HEK293 (cell line): ENCODE measurements around the gene TRNT1.

Source experiments
- CTCF ChIA-PET: fragments of 350-600 bp; formaldehyde crosslinking; extraction: SDS; loops from one replicate; lab custom pipeline; 2021; ENCODE audit warnings: antibody characterized with exemption; lab: Yijun Ruan, JAX
- POLR2A ChIA-PET: fragments of 300-600 bp; formaldehyde crosslinking; extraction: SDS; loops from one replicate; lab custom pipeline; 2020; ENCODE audit warnings: antibody characterized with exemption, inconsistent platforms; lab: Yijun Ruan, JAX
- H3K27ac ChIP-seq: fragments of 200-500 bp; sonication (Bioruptor generic); 2 replicates; pipeline ENCODE4 v1.5.1; 2014; ENCODE audit warnings: low read depth, low read length, control low read depth, inconsistent platforms; ENCODE audit errors: extremely low read depth
- H3K36me3 ChIP-seq, 2 experiments: fragments of 200-500 bp in 1 of 2; sonication (Bioruptor generic) in 1 of 2; 1 replicate in 1 of 2; 2 replicates in 1 of 2; pipeline ENCODE4 v1.5.1; 2014 to 2017; ENCODE audit warnings: inconsistent platforms in 2 of 2, low read length in 2 of 2; ENCODE audit not compliant: control insufficient read depth in 2 of 2, insufficient read depth in 1 of 2
- H3K4me1 ChIP-seq: fragments of 200-500 bp; sonication (Bioruptor generic); 2 replicates; pipeline ENCODE4 v1.5.1; 2014; ENCODE audit warnings: mild to moderate bottlenecking, low read length, inconsistent platforms; ENCODE audit not compliant: control insufficient read depth, insufficient read depth
- H3K4me3 ChIP-seq: 2 replicates; pipeline ENCODE4 v1.5.1; 2011; ENCODE audit warnings: low read depth, mild to moderate bottlenecking, control low read depth, low read length, moderate library complexity
- H3K9me3 ChIP-seq: fragments of 200-500 bp; sonication (Bioruptor generic); 2 replicates; pipeline ENCODE4 v1.5.1; 2014; ENCODE audit warnings: low read depth, low read length, inconsistent platforms; ENCODE audit not compliant: control insufficient read depth, insufficient read depth
- KLF7 ChIP-seq: fragments of 450-650 bp; formaldehyde crosslinking; IDR thresholded peaks from 2 replicates; pipeline ENCODE4 v1.5.1; 2016; ENCODE audit warnings: missing biosample characterization, missing genetic modification characterization, borderline replicate concordance
- RBAK ChIP-seq: fragments of 450-650 bp; formaldehyde crosslinking; IDR thresholded peaks from 2 replicates; pipeline ENCODE4 v1.5.1; 2016; ENCODE audit warnings: missing biosample characterization, missing genetic modification characterization
- SCRT2 ChIP-seq: fragments of 450-650 bp; formaldehyde crosslinking; IDR thresholded peaks from 2 replicates; pipeline ENCODE4 v1.5.1; 2016; ENCODE audit warnings: missing biosample characterization, missing genetic modification characterization
- ZFHX2 ChIP-seq: fragments of 450-650 bp; formaldehyde crosslinking; conservative IDR thresholded peaks from 2 replicates; pipeline ENCODE4 v1.5.1; 2016; ENCODE audit warnings: missing biosample characterization, missing genetic modification characterization
- ZFP3 ChIP-seq: fragments of 450-650 bp; formaldehyde crosslinking; IDR thresholded peaks from 2 replicates; pipeline ENCODE4 v1.5.1; 2016; ENCODE audit warnings: low read depth, missing biosample characterization, missing genetic modification characterization
- ZNF121 ChIP-seq: fragments of 450-650 bp; formaldehyde crosslinking; IDR thresholded peaks from 2 replicates; pipeline ENCODE4 v1.5.1; 2016; ENCODE audit warnings: missing biosample characterization, missing genetic modification characterization
- ZNF561 ChIP-seq: fragments of 450-650 bp; IDR thresholded peaks from 2 replicates; pipeline ENCODE4 v1.5.1; 2018; ENCODE audit warnings: missing biosample characterization, missing genetic modification characterization, borderline replicate concordance
- ZSCAN30 ChIP-seq: fragments of 450-650 bp; IDR thresholded peaks from 2 replicates; pipeline ENCODE4 v1.5.1; 2018; ENCODE audit warnings: missing biosample characterization, mild to moderate bottlenecking, missing genetic modification characterization, moderate library complexity
- TF ChIP-seq, protein P1 (sequence below): fragments of 450-650 bp; IDR thresholded peaks from 2 replicates; pipeline ENCODE4 v1.5.1; 2018; ENCODE audit warnings: missing biosample characterization, missing genetic modification characterization
- TF ChIP-seq, protein P2 (sequence below): fragments of 450-650 bp; formaldehyde crosslinking; IDR thresholded peaks from 2 replicates; pipeline ENCODE4 v1.5.1; 2016; ENCODE audit warnings: missing biosample characterization, missing genetic modification characterization, borderline replicate concordance
- TF ChIP-seq, protein P3 (sequence below): fragments of 450-650 bp; formaldehyde crosslinking; IDR thresholded peaks from 2 replicates; pipeline ENCODE4 v1.5.1; 2016; ENCODE audit warnings: missing biosample characterization, missing genetic modification characterization
- TF ChIP-seq, protein P4 (sequence below): fragments of 450-650 bp; formaldehyde crosslinking; IDR thresholded peaks from 2 replicates; pipeline ENCODE4 v1.5.1; 2016; ENCODE audit warnings: missing biosample characterization, missing genetic modification characterization
- TF ChIP-seq, protein P5 (sequence below): fragments of 450-650 bp; formaldehyde crosslinking; IDR thresholded peaks from 2 replicates; pipeline ENCODE4 v1.5.1; 2016; ENCODE audit warnings: missing biosample characterization, missing genetic modification characterization
- TF ChIP-seq, protein P6 (sequence below): fragments of 450-650 bp; formaldehyde crosslinking; IDR thresholded peaks from 2 replicates; pipeline ENCODE4 v1.5.1; 2016; ENCODE audit warnings: missing biosample characterization, missing genetic modification characterization

Gene TRNT1

DNA sequence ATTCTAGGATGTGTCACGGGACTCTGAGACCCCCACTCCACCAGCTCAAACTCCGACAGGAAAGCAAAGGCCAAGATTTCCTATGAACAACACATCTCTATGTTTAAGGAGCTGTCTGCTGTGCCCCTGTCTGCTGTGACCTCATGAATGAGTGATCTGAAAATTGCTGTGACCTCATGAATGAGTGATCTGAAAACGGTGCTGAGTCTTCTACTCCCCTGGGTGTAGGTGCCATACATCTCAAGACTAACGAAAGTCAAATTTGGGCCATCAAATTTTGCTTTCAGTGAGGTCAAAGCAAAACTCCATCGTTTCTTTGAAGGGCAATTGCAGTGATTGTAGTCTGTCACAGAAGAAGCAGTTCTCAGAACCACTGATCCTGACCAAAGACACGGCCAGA lies 41.0 kb upstream of the TRNT1 start:
- POLR2A ChIA-PET = no interaction called here
- Histone ChIP-seq H3K36me3 (no peaks in the 10 kb centered on the region), H3K4me3 (no peak overlapping the region), H3K4me1 (no peaks in the 10 kb centered on the region), H3K9me3 (no peaks in the 10 kb centered on the region), H3K27ac (no peak overlapping the region)
- CTCF ChIA-PET = no interaction called here
- TF ChIP-seq, protein P1, sequence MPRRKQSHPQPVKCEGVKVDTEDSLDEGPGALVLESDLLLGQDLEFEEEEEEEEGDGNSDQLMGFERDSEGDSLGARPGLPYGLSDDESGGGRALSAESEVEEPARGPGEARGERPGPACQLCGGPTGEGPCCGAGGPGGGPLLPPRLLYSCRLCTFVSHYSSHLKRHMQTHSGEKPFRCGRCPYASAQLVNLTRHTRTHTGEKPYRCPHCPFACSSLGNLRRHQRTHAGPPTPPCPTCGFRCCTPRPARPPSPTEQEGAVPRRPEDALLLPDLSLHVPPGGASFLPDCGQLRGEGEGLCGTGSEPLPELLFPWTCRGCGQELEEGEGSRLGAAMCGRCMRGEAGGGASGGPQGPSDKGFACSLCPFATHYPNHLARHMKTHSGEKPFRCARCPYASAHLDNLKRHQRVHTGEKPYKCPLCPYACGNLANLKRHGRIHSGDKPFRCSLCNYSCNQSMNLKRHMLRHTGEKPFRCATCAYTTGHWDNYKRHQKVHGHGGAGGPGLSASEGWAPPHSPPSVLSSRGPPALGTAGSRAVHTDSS (tag by site-specific recombination) = no peak
- TF ChIP-seq, protein P2, sequence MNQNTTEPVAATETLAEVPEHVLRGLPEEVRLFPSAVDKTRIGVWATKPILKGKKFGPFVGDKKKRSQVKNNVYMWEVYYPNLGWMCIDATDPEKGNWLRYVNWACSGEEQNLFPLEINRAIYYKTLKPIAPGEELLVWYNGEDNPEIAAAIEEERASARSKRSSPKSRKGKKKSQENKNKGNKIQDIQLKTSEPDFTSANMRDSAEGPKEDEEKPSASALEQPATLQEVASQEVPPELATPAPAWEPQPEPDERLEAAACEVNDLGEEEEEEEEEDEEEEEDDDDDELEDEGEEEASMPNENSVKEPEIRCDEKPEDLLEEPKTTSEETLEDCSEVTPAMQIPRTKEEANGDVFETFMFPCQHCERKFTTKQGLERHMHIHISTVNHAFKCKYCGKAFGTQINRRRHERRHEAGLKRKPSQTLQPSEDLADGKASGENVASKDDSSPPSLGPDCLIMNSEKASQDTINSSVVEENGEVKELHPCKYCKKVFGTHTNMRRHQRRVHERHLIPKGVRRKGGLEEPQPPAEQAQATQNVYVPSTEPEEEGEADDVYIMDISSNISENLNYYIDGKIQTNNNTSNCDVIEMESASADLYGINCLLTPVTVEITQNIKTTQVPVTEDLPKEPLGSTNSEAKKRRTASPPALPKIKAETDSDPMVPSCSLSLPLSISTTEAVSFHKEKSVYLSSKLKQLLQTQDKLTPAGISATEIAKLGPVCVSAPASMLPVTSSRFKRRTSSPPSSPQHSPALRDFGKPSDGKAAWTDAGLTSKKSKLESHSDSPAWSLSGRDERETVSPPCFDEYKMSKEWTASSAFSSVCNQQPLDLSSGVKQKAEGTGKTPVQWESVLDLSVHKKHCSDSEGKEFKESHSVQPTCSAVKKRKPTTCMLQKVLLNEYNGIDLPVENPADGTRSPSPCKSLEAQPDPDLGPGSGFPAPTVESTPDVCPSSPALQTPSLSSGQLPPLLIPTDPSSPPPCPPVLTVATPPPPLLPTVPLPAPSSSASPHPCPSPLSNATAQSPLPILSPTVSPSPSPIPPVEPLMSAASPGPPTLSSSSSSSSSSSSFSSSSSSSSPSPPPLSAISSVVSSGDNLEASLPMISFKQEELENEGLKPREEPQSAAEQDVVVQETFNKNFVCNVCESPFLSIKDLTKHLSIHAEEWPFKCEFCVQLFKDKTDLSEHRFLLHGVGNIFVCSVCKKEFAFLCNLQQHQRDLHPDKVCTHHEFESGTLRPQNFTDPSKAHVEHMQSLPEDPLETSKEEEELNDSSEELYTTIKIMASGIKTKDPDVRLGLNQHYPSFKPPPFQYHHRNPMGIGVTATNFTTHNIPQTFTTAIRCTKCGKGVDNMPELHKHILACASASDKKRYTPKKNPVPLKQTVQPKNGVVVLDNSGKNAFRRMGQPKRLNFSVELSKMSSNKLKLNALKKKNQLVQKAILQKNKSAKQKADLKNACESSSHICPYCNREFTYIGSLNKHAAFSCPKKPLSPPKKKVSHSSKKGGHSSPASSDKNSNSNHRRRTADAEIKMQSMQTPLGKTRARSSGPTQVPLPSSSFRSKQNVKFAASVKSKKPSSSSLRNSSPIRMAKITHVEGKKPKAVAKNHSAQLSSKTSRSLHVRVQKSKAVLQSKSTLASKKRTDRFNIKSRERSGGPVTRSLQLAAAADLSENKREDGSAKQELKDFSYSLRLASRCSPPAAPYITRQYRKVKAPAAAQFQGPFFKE (tag by site-specific recombination) = no peak
- TF ChIP-seq ZNF561 (tag by site-specific recombination) (no peak), RBAK (tag by site-specific recombination) (no peak), KLF7 (tag by site-specific recombination) (no peak), SCRT2 (tag by site-specific recombination) (no peak), ZFP3 (tag by site-specific recombination) (no peak), ZNF121 (tag by site-specific recombination) (no peak), ZFHX2 (no peak), ZSCAN30 (tag by site-specific recombination) (no peak)
- TF ChIP-seq, protein P3, sequence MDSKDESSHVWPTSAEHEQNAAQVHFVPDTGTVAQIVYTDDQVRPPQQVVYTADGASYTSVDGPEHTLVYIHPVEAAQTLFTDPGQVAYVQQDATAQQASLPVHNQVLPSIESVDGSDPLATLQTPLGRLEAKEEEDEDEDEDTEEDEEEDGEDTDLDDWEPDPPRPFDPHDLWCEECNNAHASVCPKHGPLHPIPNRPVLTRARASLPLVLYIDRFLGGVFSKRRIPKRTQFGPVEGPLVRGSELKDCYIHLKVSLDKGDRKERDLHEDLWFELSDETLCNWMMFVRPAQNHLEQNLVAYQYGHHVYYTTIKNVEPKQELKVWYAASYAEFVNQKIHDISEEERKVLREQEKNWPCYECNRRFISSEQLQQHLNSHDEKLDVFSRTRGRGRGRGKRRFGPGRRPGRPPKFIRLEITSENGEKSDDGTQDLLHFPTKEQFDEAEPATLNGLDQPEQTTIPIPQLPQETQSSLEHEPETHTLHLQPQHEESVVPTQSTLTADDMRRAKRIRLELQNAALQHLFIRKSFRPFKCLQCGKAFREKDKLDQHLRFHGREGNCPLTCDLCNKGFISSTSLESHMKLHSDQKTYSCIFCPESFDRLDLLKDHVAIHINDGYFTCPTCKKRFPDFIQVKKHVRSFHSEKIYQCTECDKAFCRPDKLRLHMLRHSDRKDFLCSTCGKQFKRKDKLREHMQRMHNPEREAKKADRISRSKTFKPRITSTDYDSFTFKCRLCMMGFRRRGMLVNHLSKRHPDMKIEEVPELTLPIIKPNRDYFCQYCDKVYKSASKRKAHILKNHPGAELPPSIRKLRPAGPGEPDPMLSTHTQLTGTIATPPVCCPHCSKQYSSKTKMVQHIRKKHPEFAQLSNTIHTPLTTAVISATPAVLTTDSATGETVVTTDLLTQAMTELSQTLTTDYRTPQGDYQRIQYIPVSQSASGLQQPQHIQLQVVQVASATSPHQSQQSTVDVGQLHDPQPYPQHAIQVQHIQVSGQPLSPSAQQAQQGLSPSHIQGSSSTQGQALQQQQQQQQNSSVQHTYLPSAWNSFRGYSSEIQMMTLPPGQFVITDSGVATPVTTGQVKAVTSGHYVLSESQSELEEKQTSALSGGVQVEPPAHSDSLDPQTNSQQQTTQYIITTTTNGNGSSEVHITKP = no peak
- TF ChIP-seq, protein P4, sequence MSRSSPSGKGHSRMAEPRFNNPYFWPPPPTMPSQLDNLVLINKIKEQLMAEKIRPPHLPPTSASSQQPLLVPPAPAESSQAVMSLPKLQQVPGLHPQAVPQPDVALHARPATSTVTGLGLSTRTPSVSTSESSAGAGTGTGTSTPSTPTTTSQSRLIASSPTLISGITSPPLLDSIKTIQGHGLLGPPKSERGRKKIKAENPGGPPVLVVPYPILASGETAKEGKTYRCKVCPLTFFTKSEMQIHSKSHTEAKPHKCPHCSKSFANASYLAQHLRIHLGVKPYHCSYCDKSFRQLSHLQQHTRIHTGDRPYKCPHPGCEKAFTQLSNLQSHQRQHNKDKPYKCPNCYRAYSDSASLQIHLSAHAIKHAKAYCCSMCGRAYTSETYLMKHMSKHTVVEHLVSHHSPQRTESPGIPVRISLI (tag by site-specific recombination) = no peak
- TF ChIP-seq, protein P5, sequence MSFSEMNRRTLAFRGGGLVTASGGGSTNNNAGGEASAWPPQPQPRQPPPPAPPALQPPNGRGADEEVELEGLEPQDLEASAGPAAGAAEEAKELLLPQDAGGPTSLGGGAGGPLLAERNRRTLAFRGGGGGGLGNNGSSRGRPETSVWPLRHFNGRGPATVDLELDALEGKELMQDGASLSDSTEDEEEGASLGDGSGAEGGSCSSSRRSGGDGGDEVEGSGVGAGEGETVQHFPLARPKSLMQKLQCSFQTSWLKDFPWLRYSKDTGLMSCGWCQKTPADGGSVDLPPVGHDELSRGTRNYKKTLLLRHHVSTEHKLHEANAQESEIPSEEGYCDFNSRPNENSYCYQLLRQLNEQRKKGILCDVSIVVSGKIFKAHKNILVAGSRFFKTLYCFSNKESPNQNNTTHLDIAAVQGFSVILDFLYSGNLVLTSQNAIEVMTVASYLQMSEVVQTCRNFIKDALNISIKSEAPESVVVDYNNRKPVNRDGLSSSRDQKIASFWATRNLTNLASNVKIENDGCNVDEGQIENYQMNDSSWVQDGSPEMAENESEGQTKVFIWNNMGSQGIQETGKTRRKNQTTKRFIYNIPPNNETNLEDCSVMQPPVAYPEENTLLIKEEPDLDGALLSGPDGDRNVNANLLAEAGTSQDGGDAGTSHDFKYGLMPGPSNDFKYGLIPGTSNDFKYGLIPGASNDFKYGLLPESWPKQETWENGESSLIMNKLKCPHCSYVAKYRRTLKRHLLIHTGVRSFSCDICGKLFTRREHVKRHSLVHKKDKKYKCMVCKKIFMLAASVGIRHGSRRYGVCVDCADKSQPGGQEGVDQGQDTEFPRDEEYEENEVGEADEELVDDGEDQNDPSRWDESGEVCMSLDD (tag by site-specific recombination) = no peak
- TF ChIP-seq, protein P6, sequence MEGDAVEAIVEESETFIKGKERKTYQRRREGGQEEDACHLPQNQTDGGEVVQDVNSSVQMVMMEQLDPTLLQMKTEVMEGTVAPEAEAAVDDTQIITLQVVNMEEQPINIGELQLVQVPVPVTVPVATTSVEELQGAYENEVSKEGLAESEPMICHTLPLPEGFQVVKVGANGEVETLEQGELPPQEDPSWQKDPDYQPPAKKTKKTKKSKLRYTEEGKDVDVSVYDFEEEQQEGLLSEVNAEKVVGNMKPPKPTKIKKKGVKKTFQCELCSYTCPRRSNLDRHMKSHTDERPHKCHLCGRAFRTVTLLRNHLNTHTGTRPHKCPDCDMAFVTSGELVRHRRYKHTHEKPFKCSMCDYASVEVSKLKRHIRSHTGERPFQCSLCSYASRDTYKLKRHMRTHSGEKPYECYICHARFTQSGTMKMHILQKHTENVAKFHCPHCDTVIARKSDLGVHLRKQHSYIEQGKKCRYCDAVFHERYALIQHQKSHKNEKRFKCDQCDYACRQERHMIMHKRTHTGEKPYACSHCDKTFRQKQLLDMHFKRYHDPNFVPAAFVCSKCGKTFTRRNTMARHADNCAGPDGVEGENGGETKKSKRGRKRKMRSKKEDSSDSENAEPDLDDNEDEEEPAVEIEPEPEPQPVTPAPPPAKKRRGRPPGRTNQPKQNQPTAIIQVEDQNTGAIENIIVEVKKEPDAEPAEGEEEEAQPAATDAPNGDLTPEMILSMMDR (tag by site-specific recombination) = no peak
